Measurements from ENCODE around the gene CAMK1D.

The CAMK1D gene

GRCh38 chr10:12873172-12873571 lies 523.8 kb downstream of the CAMK1D start:
- no peak for DNase-seq

- DNase-seq: no peak
Measured at GRCh38 chr10:12874501-12874900, 525.2 kb downstream of the CAMK1D start.

- DNase-seq: no peak
Measured at GRCh38 chr10:12875100-12875499, 525.8 kb downstream of the CAMK1D start.

- no peak for DNase-seq
Measured at GRCh38 chr10:12876266-12876665, 526.9 kb downstream of the CAMK1D start.

- DNase-seq: no peak
Measured at GRCh38 chr10:12877150-12877549, 527.8 kb downstream of the CAMK1D start.

GRCh38 chr10:12880423-12880822 lies 531.1 kb downstream of the CAMK1D start:
- no peak for DNase-seq

GRCh38 chr10:12884851-12885250 lies 535.5 kb downstream of the CAMK1D start:
- no peak for DNase-seq

Data from effector CD8-positive, alpha-beta T cell (primary cell).